Nephron progenitor cell (in vitro differentiated cells): ENCODE data around the gene ELP1.

Experiments
- DNase-seq: peaks from one replicate; pipeline ENCODE4 v3.0.0; 2021
- H3K27ac Mint-ChIP-seq: 2 replicates; pipeline ENCODE4 v1.8.0; 2021; ENCODE audit warnings: mild to moderate bottlenecking, moderate library complexity, mixed read lengths
- H3K27me3 Mint-ChIP-seq: 2 replicates; pipeline ENCODE4 v1.8.0; 2021; ENCODE audit warnings: mild to moderate bottlenecking, low read depth, mixed read lengths; ENCODE audit not compliant: poor library complexity
- H3K36me3 Mint-ChIP-seq: 2 replicates; pipeline ENCODE4 v1.8.0; 2021; ENCODE audit warnings: low read depth, mixed read lengths
- H3K4me1 Mint-ChIP-seq: 2 replicates; pipeline ENCODE4 v1.8.0; 2021; ENCODE audit warnings: mixed read lengths
- H3K4me3 Mint-ChIP-seq: 2 replicates; pipeline ENCODE4 v1.8.0; 2021; ENCODE audit warnings: mild to moderate bottlenecking, moderate library complexity, mixed read lengths
- H3K9me3 Mint-ChIP-seq: 2 replicates; pipeline ENCODE4 v1.8.0; 2021; ENCODE audit warnings: mild to moderate bottlenecking, moderate library complexity, mixed read lengths
- CTCF ChIP-seq: fragments of 200-600 bp; sonication (generic); IDR thresholded peaks from 2 replicates; pipeline ENCODE4 v1.5.0; 2021; ENCODE audit warnings: antibody characterized with exemption

ELP1 gene

DNA sequence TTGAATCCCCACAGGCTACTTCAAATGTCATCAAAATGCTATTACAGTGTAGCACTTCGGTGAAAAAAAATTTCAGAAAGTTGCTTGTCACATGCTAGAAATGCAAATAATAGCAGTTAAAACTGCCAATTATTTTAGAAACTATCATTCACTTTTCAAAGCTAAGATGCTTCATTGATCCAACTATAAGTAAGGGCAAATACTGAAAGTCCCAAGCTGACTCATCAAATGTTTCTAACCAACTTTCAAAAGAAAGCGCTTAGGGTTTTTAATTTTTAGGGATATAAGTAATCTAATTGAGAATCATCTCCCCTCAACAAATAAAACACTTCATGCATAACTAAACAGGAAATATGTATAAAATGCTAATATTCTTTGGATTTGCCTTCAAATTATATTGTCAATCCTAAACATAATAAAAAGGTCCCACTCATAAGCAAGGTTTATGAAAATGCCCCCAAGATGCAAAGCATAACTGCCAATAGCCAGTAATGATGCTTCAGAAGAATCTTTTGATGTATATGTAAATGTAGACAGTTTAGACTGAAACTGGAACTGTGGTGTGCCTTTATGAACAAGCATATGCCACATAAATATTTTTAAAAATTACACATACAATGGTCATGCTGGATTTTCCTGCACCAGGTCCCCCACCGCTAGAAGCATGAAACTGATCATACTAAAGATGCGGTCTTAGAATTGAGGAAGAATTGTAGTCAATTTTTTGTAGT is 59.7 kb downstream of the ELP1 start:
- Mint-ChIP-seq H3K4me3 (no peak overlapping the region), H3K27me3 (no peaks in the 10 kb centered on the region), H3K9me3 (peaks cover 15% of the 10 kb centered on the region), H3K36me3 (peaks cover 93% of the 10 kb centered on the region), H3K27ac (no peak overlapping the region), H3K4me1 (peaks cover 5% of the 10 kb centered on the region)
- DNase-seq, result no peak
- TF ChIP-seq CTCF, result no peak

DNA sequence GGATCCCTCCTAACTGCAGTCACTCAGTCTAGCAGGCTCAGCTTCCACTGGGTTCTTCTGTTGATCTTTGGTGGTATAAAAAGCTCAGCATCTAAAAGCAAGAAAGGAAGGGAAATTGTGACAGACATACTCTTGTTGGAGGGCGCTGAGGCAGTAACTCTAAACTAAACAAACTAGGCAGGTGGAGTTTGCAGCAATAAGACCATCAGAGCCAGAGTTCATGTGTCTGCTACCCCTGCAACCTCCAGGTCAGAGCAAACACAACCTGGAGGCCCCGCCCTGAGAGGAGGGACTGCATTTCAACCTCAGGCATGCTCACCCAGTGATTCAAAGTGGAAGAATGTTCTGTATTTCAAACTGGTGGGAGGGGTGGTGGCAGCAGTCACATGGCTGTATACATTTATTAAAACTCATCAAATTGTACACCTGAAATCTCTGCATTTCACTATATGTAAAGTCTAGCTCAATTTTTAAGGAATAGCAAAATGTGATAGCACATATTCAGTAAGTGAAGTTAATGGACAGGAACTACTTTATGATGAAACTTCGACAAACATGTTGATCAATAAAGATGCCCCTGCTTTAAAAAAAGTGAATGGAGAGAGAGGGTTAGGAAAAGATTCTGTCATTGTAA is 64.7 kb downstream of the ELP1 start:
- Mint-ChIP-seq H3K4me1 (peaks cover 27% of the 10 kb centered on the region), H3K9me3 (peaks cover 15% of the 10 kb centered on the region), H3K27me3 (no peaks in the 10 kb centered on the region), H3K4me3 (no peak overlapping the region), H3K27ac (peak overlapping the region; percentile 92), H3K36me3 (peaks cover 71% of the 10 kb centered on the region)
- DNase-seq, result no peak
- no peak for TF ChIP-seq CTCF

DNA sequence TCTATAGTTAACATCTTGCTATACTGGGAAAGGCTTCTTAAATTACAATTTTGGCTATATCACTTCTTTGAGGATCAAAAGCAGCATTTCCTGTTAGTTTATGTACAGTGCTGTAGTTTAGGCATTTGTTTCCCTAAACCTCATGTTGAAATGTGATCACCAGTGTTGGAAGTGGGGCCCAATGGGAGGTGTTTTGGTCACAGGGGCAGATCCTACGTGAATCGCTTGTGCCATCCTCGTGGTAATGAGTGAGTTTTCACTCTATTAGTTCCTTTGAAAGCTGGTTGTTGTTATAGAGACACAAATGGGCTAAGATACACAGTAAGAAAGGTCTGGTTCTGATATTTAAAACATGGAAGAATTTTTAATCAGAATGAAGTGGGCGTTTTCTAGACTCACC is 66.1 kb downstream of the ELP1 start:
- peak overlapping the region; percentile 42 for H3K27ac Mint-ChIP-seq
- DNase-seq, result no peak
- H3K36me3 Mint-ChIP-seq, result peaks cover 57% of the 10 kb centered on the region
- H3K9me3 Mint-ChIP-seq, result peaks cover 15% of the 10 kb centered on the region
- H3K4me3 Mint-ChIP-seq, result peak overlapping the region; percentile 36
- no peak for TF ChIP-seq CTCF
- H3K4me1 Mint-ChIP-seq, result peaks cover 27% of the 10 kb centered on the region
- no peaks in the 10 kb centered on the region for H3K27me3 Mint-ChIP-seq

DNA sequence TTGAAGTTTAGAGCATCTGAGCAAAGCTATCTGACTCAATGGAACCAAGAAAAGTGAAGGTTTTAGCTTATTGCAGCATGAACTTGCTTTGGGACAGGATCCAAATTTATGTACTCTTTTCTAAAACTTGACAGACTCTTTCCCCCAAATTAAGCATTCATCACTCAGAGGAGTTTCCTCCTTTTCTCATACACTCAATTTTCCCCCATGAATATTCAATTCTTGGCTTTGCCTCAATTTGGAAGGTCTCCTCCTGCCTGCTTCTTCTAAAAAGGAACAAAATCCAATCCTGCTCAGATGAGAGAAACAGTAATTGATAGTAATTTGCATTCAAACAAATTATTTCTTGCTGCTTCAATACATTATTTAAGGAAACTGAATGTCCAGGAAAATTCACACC is 66.8 kb downstream of the ELP1 start:
- peaks cover 27% of the 10 kb centered on the region for H3K4me1 Mint-ChIP-seq
- H3K4me3 Mint-ChIP-seq, result no peak overlapping the region
- H3K27me3 Mint-ChIP-seq, result no peaks in the 10 kb centered on the region
- peaks cover 12% of the 10 kb centered on the region for H3K9me3 Mint-ChIP-seq
- no peak for TF ChIP-seq CTCF
- no peak for DNase-seq
- H3K36me3 Mint-ChIP-seq, result peaks cover 50% of the 10 kb centered on the region
- no peak overlapping the region for H3K27ac Mint-ChIP-seq

- DNase-seq, result no peak
- H3K4me3 Mint-ChIP-seq, result no peak overlapping the region
- peaks cover under 1% of the 10 kb centered on the region for H3K9me3 Mint-ChIP-seq
- H3K36me3 Mint-ChIP-seq, result peaks cover 39% of the 10 kb centered on the region
- TF ChIP-seq CTCF, result no peak
- peaks cover 27% of the 10 kb centered on the region for H3K4me1 Mint-ChIP-seq
- H3K27ac Mint-ChIP-seq, result no peak overlapping the region
- H3K27me3 Mint-ChIP-seq, result no peaks in the 10 kb centered on the region
These were observed 67.9 kb downstream of the ELP1 start for GRCh38 chr9:108866001-108866420.

DNA sequence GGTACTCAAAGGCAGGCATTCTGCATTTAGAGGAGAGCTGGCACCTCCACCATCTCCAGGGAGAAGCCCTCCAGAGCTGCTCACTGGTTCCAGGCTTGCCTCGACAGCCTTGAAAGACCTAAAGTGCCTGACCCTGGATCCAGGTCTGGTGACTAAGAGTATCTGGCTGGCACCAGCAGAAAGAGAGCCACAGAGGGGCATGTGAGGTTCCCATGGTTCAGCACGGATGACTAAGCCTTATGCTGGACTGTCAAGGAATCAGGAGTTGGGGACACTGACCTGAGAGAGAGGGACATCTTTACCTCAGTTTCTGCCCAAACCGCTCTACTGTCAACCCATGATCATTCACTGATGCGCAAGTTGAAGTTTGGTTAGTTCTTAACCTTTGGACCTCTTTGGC is 68.9 kb downstream of the ELP1 start:
- Mint-ChIP-seq H3K4me1 (peaks cover 27% of the 10 kb centered on the region), H3K4me3 (no peak overlapping the region), H3K27me3 (no peaks in the 10 kb centered on the region), H3K27ac (no peak overlapping the region), H3K36me3 (peaks cover 29% of the 10 kb centered on the region), H3K9me3 (no peaks in the 10 kb centered on the region)
- DNase-seq, result no peak
- TF ChIP-seq CTCF, result no peak
